ENCODE results near the gene UNC80.

UNC80 gene

DNA sequence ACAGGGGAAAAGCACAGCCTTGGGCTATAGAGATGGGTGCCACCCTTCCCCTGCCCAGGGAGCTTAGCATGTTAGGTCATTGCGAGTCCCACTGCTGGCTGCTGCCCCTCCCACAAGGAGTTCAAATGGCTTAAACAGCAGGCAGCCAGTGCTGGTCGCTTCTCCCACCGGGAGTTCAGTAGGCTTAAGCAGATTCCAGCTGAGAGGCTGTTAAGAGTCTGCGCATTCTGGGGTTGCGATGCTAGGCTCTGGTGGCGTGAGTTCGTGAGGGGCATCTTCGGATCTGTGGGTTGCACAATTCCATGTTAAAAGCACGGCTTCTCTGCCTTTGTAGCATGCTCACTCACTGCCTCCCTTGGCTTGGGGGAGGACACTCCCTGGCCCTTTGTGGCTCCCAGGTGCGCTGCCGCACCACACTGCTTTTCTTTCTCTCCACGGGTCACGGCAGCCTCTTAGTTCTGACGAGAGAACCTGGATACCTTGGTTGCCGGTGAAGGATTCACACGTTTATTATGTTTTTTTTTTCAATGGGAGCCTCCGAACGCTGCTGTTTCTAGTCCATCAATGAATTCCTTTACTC lies 93.2 kb downstream of the UNC80 start:
- TF ChIP-seq, protein P1, sequence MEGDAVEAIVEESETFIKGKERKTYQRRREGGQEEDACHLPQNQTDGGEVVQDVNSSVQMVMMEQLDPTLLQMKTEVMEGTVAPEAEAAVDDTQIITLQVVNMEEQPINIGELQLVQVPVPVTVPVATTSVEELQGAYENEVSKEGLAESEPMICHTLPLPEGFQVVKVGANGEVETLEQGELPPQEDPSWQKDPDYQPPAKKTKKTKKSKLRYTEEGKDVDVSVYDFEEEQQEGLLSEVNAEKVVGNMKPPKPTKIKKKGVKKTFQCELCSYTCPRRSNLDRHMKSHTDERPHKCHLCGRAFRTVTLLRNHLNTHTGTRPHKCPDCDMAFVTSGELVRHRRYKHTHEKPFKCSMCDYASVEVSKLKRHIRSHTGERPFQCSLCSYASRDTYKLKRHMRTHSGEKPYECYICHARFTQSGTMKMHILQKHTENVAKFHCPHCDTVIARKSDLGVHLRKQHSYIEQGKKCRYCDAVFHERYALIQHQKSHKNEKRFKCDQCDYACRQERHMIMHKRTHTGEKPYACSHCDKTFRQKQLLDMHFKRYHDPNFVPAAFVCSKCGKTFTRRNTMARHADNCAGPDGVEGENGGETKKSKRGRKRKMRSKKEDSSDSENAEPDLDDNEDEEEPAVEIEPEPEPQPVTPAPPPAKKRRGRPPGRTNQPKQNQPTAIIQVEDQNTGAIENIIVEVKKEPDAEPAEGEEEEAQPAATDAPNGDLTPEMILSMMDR (IDR thresholded peaks at IDR 0.05; ENCODE audit: low read depth, low read length, missing control alignments), result no peak
- DNase-seq (ENCODE audit: low read depth), result no peak
- no peak overlapping the region for H3K4me3 ChIP-seq (ENCODE audit: low read depth, low read length)
- in situ Hi-C loops (cut with HindIII; ENCODE audit: low sequenced_read_pairs), result no loop called here

DNA sequence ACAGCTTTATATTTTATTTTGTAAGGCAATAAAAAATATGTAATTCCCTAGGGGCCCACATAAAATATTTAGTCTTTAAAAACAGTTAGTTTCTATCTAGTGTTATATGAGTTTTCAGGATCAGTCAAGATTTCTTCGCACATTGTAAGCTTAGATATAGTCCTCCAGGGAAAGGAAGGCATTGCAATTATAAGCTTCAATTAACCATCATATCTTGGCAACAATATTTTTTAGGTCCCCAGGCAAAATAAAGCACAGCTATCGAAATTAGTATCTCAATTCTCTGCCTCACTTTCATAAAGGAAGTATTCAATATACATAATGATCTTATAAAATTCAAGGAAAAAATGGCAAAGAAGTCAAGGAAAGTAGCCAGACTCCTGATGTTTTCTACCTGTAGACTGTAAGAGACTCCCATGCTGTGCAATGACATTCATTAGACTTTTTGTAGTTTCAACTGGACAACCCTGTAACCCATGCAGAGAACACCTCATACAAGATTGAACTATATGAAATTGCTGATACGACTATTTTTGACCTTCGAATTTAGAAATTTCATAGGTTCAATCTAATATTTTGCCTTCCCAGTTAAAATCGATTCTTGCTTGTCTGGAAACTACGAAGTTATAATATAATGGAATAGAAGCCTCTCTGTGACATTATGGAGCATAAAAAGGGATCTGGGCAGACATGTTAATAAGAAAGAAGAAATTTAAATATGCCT lies 96.8 kb downstream of the UNC80 start:
- TF ChIP-seq, protein P1 (IDR thresholded peaks at IDR 0.05; ENCODE audit: low read depth, low read length, missing control alignments), result no peak
- in situ Hi-C loops (cut with HindIII; ENCODE audit: low sequenced_read_pairs), result no loop called here
- H3K4me3 ChIP-seq (ENCODE audit: low read depth, low read length), result no peak overlapping the region
- no peak for DNase-seq (ENCODE audit: low read depth)

DNA sequence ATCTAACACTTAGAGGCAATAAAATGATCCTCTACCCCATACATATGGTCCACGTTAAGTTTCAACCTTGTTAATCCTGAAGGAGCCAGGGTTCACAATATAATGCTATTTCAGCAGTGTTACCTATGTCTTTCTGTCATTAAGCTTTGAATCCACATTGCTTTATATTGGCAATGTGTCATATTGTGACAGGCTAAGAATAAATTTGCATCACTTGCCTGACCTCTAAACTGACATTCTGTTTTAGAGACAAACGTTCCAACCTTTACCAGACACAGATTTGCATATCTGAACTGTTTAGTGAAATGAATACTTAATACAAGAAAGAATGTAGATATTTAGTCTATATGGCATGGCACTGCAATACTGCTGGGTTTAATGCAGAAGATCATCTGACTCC lies 98.4 kb downstream of the UNC80 start:
- TF ChIP-seq, protein P1 (IDR thresholded peaks at IDR 0.05; ENCODE audit: low read depth, low read length, missing control alignments), result no peak
- DNase-seq (ENCODE audit: low read depth), result no peak
- H3K4me3 ChIP-seq (ENCODE audit: low read depth, low read length), result no peak overlapping the region
- in situ Hi-C loops (cut with HindIII; ENCODE audit: low sequenced_read_pairs), result no loop called here

DNA sequence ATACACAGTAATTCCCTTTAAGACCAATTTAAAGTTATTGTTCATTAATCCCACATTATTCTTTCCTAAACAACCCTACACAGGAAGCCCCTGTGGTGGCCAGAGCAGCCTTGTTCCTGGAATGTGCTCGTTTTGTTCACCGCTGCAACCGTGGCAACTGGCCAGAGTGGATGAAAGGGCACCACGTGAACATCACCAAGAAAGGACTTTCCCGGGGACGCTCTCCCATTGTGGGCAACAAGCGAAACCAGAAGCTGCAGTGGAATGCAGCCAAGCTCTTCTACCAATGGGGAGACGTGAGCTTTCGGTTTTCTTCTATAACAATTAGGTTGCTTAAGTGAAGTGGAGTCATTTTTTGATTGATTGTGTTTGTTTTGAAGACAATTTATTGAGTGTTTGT lies 101.0 kb downstream of the UNC80 start:
- peak overlapping the region; percentile 16 for H3K4me3 ChIP-seq (ENCODE audit: low read depth, low read length)
- peak; percentile 97 for DNase-seq (ENCODE audit: low read depth)
- in situ Hi-C loops (cut with HindIII; ENCODE audit: low sequenced_read_pairs), result no loop called here
- TF ChIP-seq, protein P1 (IDR thresholded peaks at IDR 0.05; ENCODE audit: low read depth, low read length, missing control alignments), result no peak

DNA sequence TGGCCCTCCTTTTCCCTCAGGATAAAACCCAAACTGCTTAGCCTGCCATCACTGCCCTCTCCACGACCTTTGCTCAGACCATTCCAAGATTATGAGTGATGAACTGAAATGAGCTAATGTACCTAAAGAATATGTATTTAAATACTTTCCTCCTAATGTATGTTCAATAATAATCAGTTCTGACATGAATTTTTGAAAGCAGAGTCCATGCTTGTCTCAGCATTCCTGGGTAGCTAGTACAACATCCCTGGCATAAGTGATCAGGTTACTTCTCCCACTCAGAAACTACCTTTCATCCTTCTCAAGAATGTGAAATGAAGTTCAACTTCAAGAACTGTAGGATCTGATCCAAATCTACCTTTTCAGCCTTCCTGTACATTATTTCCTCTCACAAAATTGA lies 103.6 kb downstream of the UNC80 start:
- no peak for DNase-seq (ENCODE audit: low read depth)
- TF ChIP-seq, protein P1 (IDR thresholded peaks at IDR 0.05; ENCODE audit: low read depth, low read length, missing control alignments), result no peak
- in situ Hi-C loops (cut with HindIII; ENCODE audit: low sequenced_read_pairs), result no loop called here
- no peak overlapping the region for H3K4me3 ChIP-seq (ENCODE audit: low read depth, low read length)

DNA sequence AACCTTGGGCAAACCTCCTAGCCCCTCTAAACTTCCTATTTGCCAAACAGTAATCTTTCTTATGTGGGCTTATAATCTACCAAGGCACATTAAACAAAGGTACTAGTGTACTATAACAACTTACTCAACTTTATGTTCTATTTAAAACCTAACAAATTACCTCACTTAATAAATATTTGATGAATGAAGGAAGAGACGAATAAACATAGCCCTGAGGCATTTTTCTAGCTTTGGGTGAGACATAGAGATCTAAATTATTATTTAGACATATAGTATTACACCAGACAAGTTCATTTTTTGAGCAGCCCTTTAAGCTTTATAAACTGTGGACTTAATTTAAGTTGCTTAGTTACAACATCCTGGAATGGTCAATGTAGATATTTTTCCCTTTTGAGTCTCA lies 104.6 kb downstream of the UNC80 start:
- TF ChIP-seq, protein P1 (IDR thresholded peaks at IDR 0.05; ENCODE audit: low read depth, low read length, missing control alignments), result no peak
- no peak for DNase-seq (ENCODE audit: low read depth)
- in situ Hi-C loops (cut with HindIII; ENCODE audit: low sequenced_read_pairs), result no loop called here
- no peak overlapping the region for H3K4me3 ChIP-seq (ENCODE audit: low read depth, low read length)
